Measurements from ENCODE around the gene CTSD. TPM values are rescaled to one million over a fixed set of nuclear protein-coding genes. Genes with fewer than 3 reads are reported as not detected.

The CTSD gene
- total RNA-seq, 2 experiments from 2014 or later = 31.7 to 44.1 TPM

DNA sequence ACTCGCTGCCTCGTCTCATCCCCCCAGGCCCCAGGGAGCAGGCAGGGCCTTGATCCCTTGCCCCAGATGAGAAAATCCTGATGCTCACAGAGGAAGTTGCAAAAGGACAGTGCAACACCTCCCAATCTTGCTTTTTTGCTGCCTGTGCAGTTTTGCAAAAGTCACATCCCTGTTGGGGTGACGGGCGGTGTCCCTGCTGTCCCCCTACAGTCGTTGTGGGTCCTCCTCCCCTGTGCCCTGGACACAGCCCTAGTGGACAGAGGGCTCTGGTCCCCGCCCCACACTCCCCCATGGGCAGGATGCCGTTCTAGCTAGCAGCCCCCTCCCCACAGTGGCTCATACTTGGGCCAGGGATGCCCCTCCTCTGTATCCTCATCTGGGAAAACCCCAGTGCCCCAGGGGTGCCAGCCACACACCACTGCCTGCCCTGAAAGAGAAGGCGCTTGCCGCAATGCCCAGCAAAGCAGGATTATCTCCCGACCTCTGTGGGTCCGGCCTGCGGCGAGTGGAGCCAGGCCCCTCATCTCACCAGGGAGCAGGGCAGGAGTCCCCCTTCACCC lies 18.4 kb upstream of the CTSD start:
- Histone ChIP-seq H3K9me2 (ENCODE audit: insufficient read depth, low read length) (no peaks in the 10 kb centered on the region), H3K27ac (ENCODE audit: low read depth, low read length, poor library complexity, severe bottlenecking) (no peak overlapping the region), H2AFZ (ENCODE audit: low read length) (no peak overlapping the region), H3K4me1 (ENCODE audit: insufficient read depth, low read length, poor library complexity, severe bottlenecking) (no peaks in the 10 kb centered on the region), H3K4me2 (ENCODE audit: low read length) (no peak overlapping the region), H4K20me1 (ENCODE audit: insufficient read depth, low read length) (no peaks in the 10 kb centered on the region), H3K79me2 (ENCODE audit: insufficient read depth, low read depth, low read length) (no peaks in the 10 kb centered on the region), H3K36me3 (ENCODE audit: insufficient read depth, low read length) (no peaks in the 10 kb centered on the region), H3K9me3 (ENCODE audit: low read length) (no peaks in the 10 kb centered on the region), H3K4me3 (ENCODE audit: low read depth, low read length, poor library complexity, severe bottlenecking) (no peak overlapping the region)
- intact Hi-C loops (cut with micrococcal nuclease; ENCODE audit: unreplicated experiment) = no loop called here
- ChIA-PET POLR2A (no interaction called here), CTCF (ENCODE audit: unreplicated experiment) (no interaction called here)
- BruUV-seq (replicated peaks) = no TSS peak
- TF ChIP-seq EZH2phosphoT487 (IDR thresholded peaks at IDR 0.05; ENCODE audit: borderline replicate concordance, low read depth, low read length) = no peak
- TF ChIP-seq, protein P1, sequence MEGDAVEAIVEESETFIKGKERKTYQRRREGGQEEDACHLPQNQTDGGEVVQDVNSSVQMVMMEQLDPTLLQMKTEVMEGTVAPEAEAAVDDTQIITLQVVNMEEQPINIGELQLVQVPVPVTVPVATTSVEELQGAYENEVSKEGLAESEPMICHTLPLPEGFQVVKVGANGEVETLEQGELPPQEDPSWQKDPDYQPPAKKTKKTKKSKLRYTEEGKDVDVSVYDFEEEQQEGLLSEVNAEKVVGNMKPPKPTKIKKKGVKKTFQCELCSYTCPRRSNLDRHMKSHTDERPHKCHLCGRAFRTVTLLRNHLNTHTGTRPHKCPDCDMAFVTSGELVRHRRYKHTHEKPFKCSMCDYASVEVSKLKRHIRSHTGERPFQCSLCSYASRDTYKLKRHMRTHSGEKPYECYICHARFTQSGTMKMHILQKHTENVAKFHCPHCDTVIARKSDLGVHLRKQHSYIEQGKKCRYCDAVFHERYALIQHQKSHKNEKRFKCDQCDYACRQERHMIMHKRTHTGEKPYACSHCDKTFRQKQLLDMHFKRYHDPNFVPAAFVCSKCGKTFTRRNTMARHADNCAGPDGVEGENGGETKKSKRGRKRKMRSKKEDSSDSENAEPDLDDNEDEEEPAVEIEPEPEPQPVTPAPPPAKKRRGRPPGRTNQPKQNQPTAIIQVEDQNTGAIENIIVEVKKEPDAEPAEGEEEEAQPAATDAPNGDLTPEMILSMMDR (conservative IDR thresholded peaks at IDR 0.05; ENCODE audit: low read length) = no peak
- DNase-seq (ENCODE audit: low spot score) = no peak

DNA sequence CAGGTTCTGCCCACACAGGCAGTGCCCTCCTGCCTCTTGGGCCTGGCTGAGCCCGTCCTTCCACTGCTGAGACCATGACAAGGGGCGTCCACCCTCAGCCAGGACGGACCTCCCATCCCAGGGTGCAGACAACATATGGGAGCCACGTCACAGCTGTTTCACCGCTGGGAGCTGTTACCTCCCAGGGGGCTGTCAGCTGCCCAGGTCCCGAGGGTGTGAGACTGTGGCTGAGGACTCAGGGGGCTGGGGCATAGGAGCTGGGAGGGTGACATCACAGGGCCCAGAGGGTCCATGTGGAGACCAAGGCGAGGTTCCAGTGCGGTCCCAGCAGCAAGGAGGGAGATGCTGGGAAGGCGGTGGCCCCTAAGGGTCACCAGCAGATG lies 17.9 kb upstream of the CTSD start:
- BruUV-seq (replicated peaks) = no TSS peak

DNA sequence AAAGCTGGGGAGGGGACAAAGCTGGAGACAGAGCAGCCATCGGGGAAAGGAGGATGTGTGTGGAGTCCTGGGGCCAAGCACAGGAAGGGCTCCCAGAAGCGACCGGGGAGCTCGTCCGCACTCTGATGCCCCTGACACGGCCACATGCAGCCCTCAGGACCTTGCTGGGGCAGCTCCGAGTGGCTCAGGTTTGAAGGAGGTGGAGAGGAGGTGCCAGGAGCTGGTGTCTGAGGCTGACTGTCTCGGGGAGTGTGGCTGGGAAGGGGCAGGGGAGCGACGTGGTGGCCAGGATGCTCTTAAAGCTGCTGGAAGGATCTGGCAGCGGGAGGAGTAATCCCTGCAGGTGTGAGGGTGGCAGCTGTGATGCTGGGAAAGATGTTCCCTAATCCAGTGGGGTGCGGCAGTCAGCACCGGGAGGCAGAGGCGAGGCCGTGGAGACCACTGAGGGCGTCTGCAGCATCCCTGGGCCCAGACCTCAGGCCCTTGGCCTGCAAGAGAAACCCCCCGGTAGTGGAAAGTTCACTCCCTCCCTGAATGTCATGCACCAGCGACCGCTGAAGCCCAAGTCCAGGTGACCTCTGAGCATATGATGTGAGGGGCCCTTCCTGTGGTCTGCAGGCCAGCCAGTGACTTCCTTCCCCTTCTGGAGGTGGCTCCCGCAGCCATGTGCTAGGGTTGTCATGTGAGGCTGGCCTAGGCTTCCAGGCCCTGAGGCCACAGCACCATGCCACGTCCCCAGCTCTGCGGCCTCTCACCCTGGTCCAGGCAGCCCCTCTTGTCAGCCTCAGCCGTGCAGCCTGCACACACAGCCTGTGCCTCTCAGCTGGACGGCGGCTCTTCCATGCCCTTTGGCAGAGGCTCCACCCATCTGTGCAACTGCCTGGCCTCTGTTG lies 17.2 kb upstream of the CTSD start:
- TF ChIP-seq, protein P1 (conservative IDR thresholded peaks at IDR 0.05; ENCODE audit: low read length) = no peak
- TF ChIP-seq EZH2phosphoT487 (IDR thresholded peaks at IDR 0.05; ENCODE audit: borderline replicate concordance, low read depth, low read length) = no peak
- Histone ChIP-seq H3K9me2 (ENCODE audit: insufficient read depth, low read length) (no peaks in the 10 kb centered on the region), H3K36me3 (ENCODE audit: insufficient read depth, low read length) (no peaks in the 10 kb centered on the region), H3K9me3 (ENCODE audit: low read length) (no peaks in the 10 kb centered on the region), H4K20me1 (ENCODE audit: insufficient read depth, low read length) (no peaks in the 10 kb centered on the region), H3K27ac (ENCODE audit: low read depth, low read length, poor library complexity, severe bottlenecking) (no peak overlapping the region), H3K4me2 (ENCODE audit: low read length) (no peak overlapping the region), H3K4me3 (ENCODE audit: low read depth, low read length, poor library complexity, severe bottlenecking) (no peak overlapping the region), H3K4me1 (ENCODE audit: insufficient read depth, low read length, poor library complexity, severe bottlenecking) (no peaks in the 10 kb centered on the region), H2AFZ (ENCODE audit: low read length) (no peak overlapping the region), H3K79me2 (ENCODE audit: insufficient read depth, low read depth, low read length) (no peaks in the 10 kb centered on the region)
- ChIA-PET CTCF (ENCODE audit: unreplicated experiment) (no interaction called here), POLR2A (no interaction called here)
- no TSS peak for BruUV-seq (replicated peaks)
- intact Hi-C loops (cut with micrococcal nuclease; ENCODE audit: unreplicated experiment) = no loop called here
- DNase-seq (ENCODE audit: low spot score) = no peak

More for the DNA sequence above, 17.9 kb upstream of the CTSD start:
- no peak for DNase-seq (ENCODE audit: low spot score)
- Histone ChIP-seq H3K79me2 (ENCODE audit: insufficient read depth, low read depth, low read length) (no peaks in the 10 kb centered on the region), H3K4me2 (ENCODE audit: low read length) (no peak overlapping the region), H3K9me2 (ENCODE audit: insufficient read depth, low read length) (no peaks in the 10 kb centered on the region), H3K27ac (ENCODE audit: low read depth, low read length, poor library complexity, severe bottlenecking) (no peak overlapping the region), H3K4me1 (ENCODE audit: insufficient read depth, low read length, poor library complexity, severe bottlenecking) (no peaks in the 10 kb centered on the region), H4K20me1 (ENCODE audit: insufficient read depth, low read length) (no peaks in the 10 kb centered on the region), H3K36me3 (ENCODE audit: insufficient read depth, low read length) (no peaks in the 10 kb centered on the region), H3K4me3 (ENCODE audit: low read depth, low read length, poor library complexity, severe bottlenecking) (no peak overlapping the region), H2AFZ (ENCODE audit: low read length) (no peak overlapping the region), H3K9me3 (ENCODE audit: low read length) (no peaks in the 10 kb centered on the region)
- no peak for TF ChIP-seq EZH2phosphoT487 (IDR thresholded peaks at IDR 0.05; ENCODE audit: borderline replicate concordance, low read depth, low read length)
- ChIA-PET POLR2A (no interaction called here), CTCF (ENCODE audit: unreplicated experiment) (no interaction called here)
- intact Hi-C loops (cut with micrococcal nuclease; ENCODE audit: unreplicated experiment) = no loop called here

Measured in OCI-LY7 (cell line).